ENCODE results near the gene VLDLR. TPM values are rescaled to one million over a fixed set of nuclear protein-coding genes. Genes with fewer than 3 reads are reported as not detected.
A peak's percentile ranks its signal among the peaks of the same experiment; 100 is the strongest.

VLDLR gene
- total and polyA plus RNA-seq, 8 donors, result 2.1 to 110 (median 6.7) TPM

DNA sequence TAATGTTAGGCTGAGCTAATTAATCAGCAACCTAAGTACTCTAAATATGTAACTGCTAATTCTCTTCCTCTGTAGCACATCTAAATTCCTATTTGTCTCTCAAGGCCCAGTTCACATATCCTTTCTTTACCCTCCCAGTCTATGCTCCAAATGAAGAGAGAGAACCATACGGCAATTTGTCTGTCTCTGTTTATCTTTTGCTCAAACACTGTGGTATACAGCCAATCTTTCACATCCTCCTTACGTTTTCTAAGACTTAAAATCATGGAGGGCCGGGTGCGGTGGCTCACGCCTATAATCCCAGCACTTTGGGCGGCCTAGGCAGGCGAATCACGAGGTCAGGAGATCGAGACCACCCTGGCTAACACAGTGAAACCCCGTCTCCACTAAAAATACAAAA lies 15.8 kb downstream of the VLDLR start:
- Histone ChIP-seq H3K27ac (no peak overlapping the region), H3K9me3 (no peaks in the 10 kb centered on the region), H3K4me3 (no peak overlapping the region), H3K4me1 (peaks cover 4 to 31% (median 24%) of the 10 kb centered on the region in 4 donors), H3K36me3 (peaks cover 0 to 14% (median 4%) of the 10 kb centered on the region in 4 donors), H3K27me3 (no peaks in the 10 kb centered on the region)
- TF ChIP-seq CTCF (IDR thresholded peaks at IDR 0.05) (no peak), POLR2AphosphoS5 (IDR thresholded peaks at IDR 0.05) (no peak), EP300 (IDR thresholded peaks at IDR 0.05) (no peak), POLR2A (IDR thresholded peaks at IDR 0.05) (no peak)
- intact Hi-C loops (cut with DNase I; ENCODE audit: low total_unique reads), result no loop called here
- WGBS, 5 donors, result 88 to 93% (median 90%) methylated on average over 10 of the region's 10 CpGs
- no peak for DNase-seq

DNA sequence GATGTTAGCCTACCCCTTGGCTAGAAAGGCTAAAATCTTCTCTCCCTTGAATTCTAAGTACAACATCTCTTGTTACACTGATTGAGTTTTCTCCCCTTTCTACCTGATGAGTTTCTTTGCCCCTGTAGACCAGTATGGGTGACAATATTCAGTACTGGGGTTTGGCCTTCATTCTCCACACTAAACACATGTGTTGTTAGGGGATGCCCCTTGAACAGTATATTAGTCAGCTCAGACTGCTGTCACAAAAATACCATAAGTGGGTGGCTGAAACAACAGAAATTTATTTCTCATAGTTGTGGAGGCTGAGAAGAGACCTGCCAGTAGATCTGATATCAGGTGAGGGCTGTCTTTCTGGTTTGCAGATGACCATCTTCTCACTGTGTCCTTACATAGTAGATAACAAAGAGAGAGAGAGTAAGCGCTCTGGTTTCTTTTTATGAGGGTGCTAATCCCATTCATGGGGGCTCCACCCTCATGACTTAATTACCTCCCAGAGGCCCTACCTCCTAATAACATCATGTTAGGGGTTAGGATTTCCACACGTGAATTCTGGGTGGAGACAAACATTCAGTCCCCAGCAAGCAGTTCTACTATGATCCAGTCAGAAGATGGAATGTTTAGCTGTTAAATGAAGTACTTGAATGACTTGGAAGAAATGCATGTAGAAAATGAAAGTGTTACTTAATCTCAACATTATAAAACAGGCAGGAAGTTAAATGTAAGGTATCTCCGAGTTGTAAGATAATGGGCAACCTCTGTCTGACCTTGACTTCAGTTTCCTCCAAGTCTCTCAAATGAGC lies 17.5 kb downstream of the VLDLR start:
- H3K9me3 ChIP-seq, result no peaks in the 10 kb centered on the region
- H3K4me1 ChIP-seq, result peaks cover 4 to 20% (median 16%) of the 10 kb centered on the region in 4 donors
- H3K27me3 ChIP-seq, result no peaks in the 10 kb centered on the region
- 61 to 73% (median 68%) methylated on average over 3 of the region's 3 CpGs for WGBS, 5 donors
- DNase-seq, result no peak
- TF ChIP-seq POLR2AphosphoS5 (IDR thresholded peaks at IDR 0.05) (no peak), EP300 (IDR thresholded peaks at IDR 0.05) (no peak), CTCF (IDR thresholded peaks at IDR 0.05) (no peak), POLR2A (IDR thresholded peaks at IDR 0.05) (no peak)
- peak overlapping the region in 1 of 5 donors; percentile 39 for H3K27ac ChIP-seq
- peaks cover 9 to 27% (median 16%) of the 10 kb centered on the region in 4 donors for H3K36me3 ChIP-seq
- intact Hi-C loops (cut with DNase I; ENCODE audit: low total_unique reads), result no loop called here
- H3K4me3 ChIP-seq, result no peak overlapping the region

- intact Hi-C loops (cut with DNase I; ENCODE audit: low total_unique reads), result no loop called here
- 83 to 86% (median 85%) methylated on average over 7 of the region's 7 CpGs for WGBS, 5 donors
- Histone ChIP-seq H3K9me3 (no peaks in the 10 kb centered on the region), H3K27ac (peak overlapping the region in 2 of 5 donors; percentile 39 to 60), H3K4me3 (no peak overlapping the region), H3K4me1 (peaks cover 4 to 20% (median 12%) of the 10 kb centered on the region in 4 donors), H3K27me3 (no peaks in the 10 kb centered on the region), H3K36me3 (peaks cover 10 to 33% (median 22%) of the 10 kb centered on the region in 4 donors)
- no peak for DNase-seq
- TF ChIP-seq CTCF (IDR thresholded peaks at IDR 0.05) (no peak), POLR2AphosphoS5 (IDR thresholded peaks at IDR 0.05) (no peak), EP300 (IDR thresholded peaks at IDR 0.05) (no peak), POLR2A (IDR thresholded peaks at IDR 0.05) (no peak)
Measured at GRCh38 chr9:2639786-2640185, 18.2 kb downstream of the VLDLR start.

DNA sequence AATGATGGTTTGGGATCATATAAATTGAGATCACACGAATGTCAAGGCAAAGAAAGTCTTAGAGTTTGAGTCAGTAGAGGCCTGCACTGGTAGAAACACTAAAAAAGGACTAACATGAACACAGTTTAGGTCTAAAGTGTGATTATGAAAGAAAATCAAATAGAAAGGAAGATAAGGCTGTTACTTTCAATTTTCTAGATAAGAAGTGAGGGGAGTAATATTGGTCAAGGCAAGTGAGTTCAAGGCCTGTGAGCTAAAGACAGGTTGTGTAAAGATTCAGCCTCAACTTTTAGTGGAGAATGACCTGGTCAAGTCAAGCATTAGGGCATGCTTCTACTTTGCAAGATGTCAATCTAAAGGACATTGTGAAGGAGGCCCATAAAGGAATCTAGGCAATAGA lies 19.0 kb downstream of the VLDLR start:
- no peak overlapping the region for H3K4me3 ChIP-seq
- no peaks in the 10 kb centered on the region for H3K27me3 ChIP-seq
- H3K4me1 ChIP-seq, result peaks cover 4 to 20% (median 12%) of the 10 kb centered on the region in 4 donors
- peaks cover 16 to 40% (median 30%) of the 10 kb centered on the region in 4 donors for H3K36me3 ChIP-seq
- TF ChIP-seq POLR2A (IDR thresholded peaks at IDR 0.05), result no peak
- no peak for TF ChIP-seq POLR2AphosphoS5 (IDR thresholded peaks at IDR 0.05)
- no peak for TF ChIP-seq CTCF (IDR thresholded peaks at IDR 0.05)
- no peak for TF ChIP-seq EP300 (IDR thresholded peaks at IDR 0.05)
- no peak for DNase-seq
- intact Hi-C loops (cut with DNase I; ENCODE audit: low total_unique reads), result no loop called here
- no peaks in the 10 kb centered on the region for H3K9me3 ChIP-seq
- peak overlapping the region in 4 of 5 donors; percentile 13 to 60 (median 40) for H3K27ac ChIP-seq
- WGBS, 5 donors, result 46 to 57% (median 50%) methylated on average over 1 of the region's 1 CpG
